Stomach (tissue), 9 donors: ENCODE data around the gene GJB6. TPM values are rescaled to one million over a fixed set of nuclear protein-coding genes. Genes with fewer than 3 reads are reported as not detected.

Experiments
- DNase-seq, 2 donors: peaks; one replicate each; pipeline versions ENCODE4 v3.0.0 to v3.0.0-alpha.2; 2013 to 2019
- H3K27ac ChIP-seq, 5 donors: fragments of 200-600 bp in 4 of 5; sonication (generic) in 4 of 5; one replicate each; pipeline ENCODE4 v1.5.1; 2013 to 2019; ENCODE audit warnings: mild to moderate bottlenecking in 1 of 5, moderate library complexity in 1 of 5
- H3K27me3 ChIP-seq, 3 donors: fragments of 200-600 bp; sonication (generic); one replicate each; pipeline ENCODE4 v1.5.1; 2017 to 2019; ENCODE audit warnings: mixed run types in 1 of 3
- H3K36me3 ChIP-seq, 4 donors: fragments of 200-600 bp; sonication (generic); 1 replicate in 3 of 4; 2 replicates in 1 of 4; pipeline ENCODE4 v1.5.1; 2016 to 2019
- H3K4me1 ChIP-seq, 4 donors: fragments of 200-600 bp; sonication (generic); one replicate each; pipeline ENCODE4 v1.5.1; 2016 to 2019
- H3K4me3 ChIP-seq, 4 donors: fragments of 200-600 bp; sonication (generic) in 3 of 4; one replicate each; pipeline ENCODE4 v1.5.1; 2016 to 2019; ENCODE audit warnings: mild to moderate bottlenecking in 1 of 4
- H3K9me3 ChIP-seq, 4 donors: fragments of 200-600 bp; sonication (generic); one replicate each; pipeline ENCODE4 v1.5.1; 2016 to 2019
- EP300 ChIP-seq: sonication (generic); formaldehyde crosslinking; IDR thresholded peaks from one replicate; pipeline ENCODE4 v1.6.1; 2017; ENCODE audit warnings: antibody characterized with exemption
- POLR2A ChIP-seq, 4 donors: fragments of 450-650 bp; IDR thresholded peaks; one replicate each; pipeline ENCODE4 v1.6.1; 2016; ENCODE audit warnings: antibody characterized with exemption in 4 of 4, control low read depth in 2 of 4, mild to moderate bottlenecking in 1 of 4, moderate library complexity in 1 of 4
- POLR2AphosphoS5 ChIP-seq, 3 donors: sonication (generic); formaldehyde crosslinking; IDR thresholded peaks; one replicate each; pipeline ENCODE4 v1.6.1; 2016; ENCODE audit warnings: antibody characterized with exemption in 3 of 3
- WGBS, 5 donors: extraction: QIAGEN DNeasy Blood & Tissue Kit in 3 of 5; methylation state at CpG; one replicate each; pipeline versions ENCODE4 v1.1.5 to v1.1.7; 2013 to 2018; 5-methylcytosine and 5-hydroxymethylcytosine counted together
- intact Hi-C: fragments of 100-400 bp; cut with DNase I; formaldehyde crosslinking; loops from one replicate; pipeline ENCODE4 v1.15.1; 2023; ENCODE audit warnings: low total_unique reads
- polyA plus RNA-seq, 3 donors: library from polyadenylated mRNA; stranded (reverse); fragments of 200-250 nt; gene quantifications; one replicate each; pipeline ENCODE4 v1.2.3, GENCODE V29; 2013
- total RNA-seq, 5 donors: library from RNA; depleted of rRNA; stranded (reverse); fragments of >200 nt; gene quantifications; one replicate each; pipeline versions ENCODE4 v1.1.0 to v1.2.3, GENCODE V29; 2014 to 2016
- TF ChIP-seq, protein P1 (sequence below), 7 experiments: fragments of 450-650 bp in 4 of 7; fragments of 200-600 bp in 3 of 7; sonication (generic) in 3 of 7; IDR thresholded peaks; one replicate each; pipeline ENCODE4 v1.5.1; 2016 to 2019; ENCODE audit warnings: antibody characterized with exemption in 7 of 7, control low read depth in 2 of 7, mild to moderate bottlenecking in 1 of 7
- donor health status: healthy with polysubstance abuse.
- donor health status: Bipolar disorder and iron deficiency.
- donor health status: healthy.

Gene GJB6
- total and polyA plus RNA-seq, 8 donors: 0.73 to 41.6 (median 1.5) TPM; not detected in 5

DNA sequence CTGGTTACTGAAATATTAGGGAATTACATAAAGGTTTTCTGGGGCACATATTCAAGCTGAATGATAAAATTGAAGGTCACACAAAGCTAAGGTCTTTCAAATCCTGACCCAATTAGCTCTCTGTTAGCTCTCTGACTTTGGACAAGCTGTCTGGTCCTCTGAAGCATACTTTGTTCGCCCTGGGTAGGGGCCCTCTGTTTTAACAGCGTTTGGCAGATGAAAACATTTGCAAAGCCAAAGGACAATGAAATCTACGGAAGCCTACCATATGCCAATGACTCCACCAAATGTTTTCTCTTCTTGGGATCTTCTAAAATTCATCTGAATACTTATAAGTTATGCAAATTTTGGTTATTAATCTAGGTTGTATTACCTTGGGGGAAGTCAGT is 56.7 kb downstream of the GJB6 start:
- Histone ChIP-seq H3K9me3 (no peaks in the 10 kb centered on the region), H3K4me3 (no peak overlapping the region), H3K36me3 (no peaks in the 10 kb centered on the region), H3K4me1 (peaks cover 0 to 28% (median 18%) of the 10 kb centered on the region in 4 donors), H3K27me3 (peaks cover 0 to 66% (median 14%) of the 10 kb centered on the region in 3 donors), H3K27ac (peak overlapping the region; percentile 37 to 85 (median 64))
- TF ChIP-seq POLR2A (IDR thresholded peaks at IDR 0.05): no peak
- TF ChIP-seq, protein P1, sequence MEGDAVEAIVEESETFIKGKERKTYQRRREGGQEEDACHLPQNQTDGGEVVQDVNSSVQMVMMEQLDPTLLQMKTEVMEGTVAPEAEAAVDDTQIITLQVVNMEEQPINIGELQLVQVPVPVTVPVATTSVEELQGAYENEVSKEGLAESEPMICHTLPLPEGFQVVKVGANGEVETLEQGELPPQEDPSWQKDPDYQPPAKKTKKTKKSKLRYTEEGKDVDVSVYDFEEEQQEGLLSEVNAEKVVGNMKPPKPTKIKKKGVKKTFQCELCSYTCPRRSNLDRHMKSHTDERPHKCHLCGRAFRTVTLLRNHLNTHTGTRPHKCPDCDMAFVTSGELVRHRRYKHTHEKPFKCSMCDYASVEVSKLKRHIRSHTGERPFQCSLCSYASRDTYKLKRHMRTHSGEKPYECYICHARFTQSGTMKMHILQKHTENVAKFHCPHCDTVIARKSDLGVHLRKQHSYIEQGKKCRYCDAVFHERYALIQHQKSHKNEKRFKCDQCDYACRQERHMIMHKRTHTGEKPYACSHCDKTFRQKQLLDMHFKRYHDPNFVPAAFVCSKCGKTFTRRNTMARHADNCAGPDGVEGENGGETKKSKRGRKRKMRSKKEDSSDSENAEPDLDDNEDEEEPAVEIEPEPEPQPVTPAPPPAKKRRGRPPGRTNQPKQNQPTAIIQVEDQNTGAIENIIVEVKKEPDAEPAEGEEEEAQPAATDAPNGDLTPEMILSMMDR (IDR thresholded peaks at IDR 0.05): no peak
- no peak for TF ChIP-seq POLR2AphosphoS5 (IDR thresholded peaks at IDR 0.05)
- TF ChIP-seq EP300: no peak
- WGBS, 5 donors: 70 to 87% (median 77%) methylated on average over 3 of the region's 3 CpGs
- intact Hi-C loops: no loop called here
- no peak for DNase-seq

DNA sequence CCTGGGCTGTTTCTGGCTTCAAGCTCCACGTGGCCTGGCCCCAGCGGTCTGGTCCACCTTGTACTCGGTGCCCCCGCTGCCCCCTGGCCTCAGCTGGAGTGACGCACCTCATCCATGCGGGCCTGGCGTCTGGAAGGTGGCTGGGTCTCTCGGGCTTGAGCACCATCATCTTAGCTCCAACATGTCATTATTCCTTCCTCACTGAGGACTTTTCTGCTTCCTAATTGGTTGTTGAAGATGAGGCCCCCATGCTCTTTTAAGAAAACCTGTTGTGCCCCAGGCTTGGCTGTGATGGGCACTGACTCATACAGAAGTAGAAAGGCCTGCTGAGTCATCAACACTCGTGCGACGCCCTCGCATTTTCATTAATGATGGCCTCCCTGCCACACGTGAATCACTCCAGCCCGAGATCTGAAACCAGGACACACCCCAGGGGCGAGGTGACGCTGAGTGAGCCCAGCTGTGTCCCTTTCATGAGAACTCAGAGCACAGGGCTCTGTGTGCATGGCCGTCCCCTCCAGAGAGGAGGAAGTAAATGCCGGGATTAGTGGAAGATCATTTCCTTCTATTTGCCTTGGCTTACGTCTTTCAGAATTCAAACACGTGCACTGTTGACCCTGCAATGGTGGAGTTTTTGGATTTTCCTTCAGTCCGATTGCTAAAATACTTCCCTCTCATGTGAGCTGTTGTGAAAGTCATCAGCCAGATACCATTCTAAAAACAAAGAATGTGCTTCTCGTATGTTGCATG is 57.3 kb downstream of the GJB6 start:
- Histone ChIP-seq H3K27ac (peak overlapping the region in 4 of 5 donors; percentile 37 to 85 (median 68)), H3K36me3 (no peaks in the 10 kb centered on the region), H3K4me3 (no peak overlapping the region), H3K27me3 (peaks cover 0 to 63% (median 14%) of the 10 kb centered on the region in 3 donors), H3K4me1 (peaks cover 0 to 28% (median 18%) of the 10 kb centered on the region in 4 donors), H3K9me3 (no peaks in the 10 kb centered on the region)
- TF ChIP-seq EP300 (no peak), POLR2AphosphoS5 (IDR thresholded peaks at IDR 0.05) (peak in 2 of 3 donors; percentile 71 to 90)
- peak; percentile 89 to 95 for DNase-seq
- intact Hi-C loops: no loop called here
- 21 to 38% (median 35%) methylated on average over 18 to 22 of the region's 22 CpGs for WGBS, 5 donors

DNA sequence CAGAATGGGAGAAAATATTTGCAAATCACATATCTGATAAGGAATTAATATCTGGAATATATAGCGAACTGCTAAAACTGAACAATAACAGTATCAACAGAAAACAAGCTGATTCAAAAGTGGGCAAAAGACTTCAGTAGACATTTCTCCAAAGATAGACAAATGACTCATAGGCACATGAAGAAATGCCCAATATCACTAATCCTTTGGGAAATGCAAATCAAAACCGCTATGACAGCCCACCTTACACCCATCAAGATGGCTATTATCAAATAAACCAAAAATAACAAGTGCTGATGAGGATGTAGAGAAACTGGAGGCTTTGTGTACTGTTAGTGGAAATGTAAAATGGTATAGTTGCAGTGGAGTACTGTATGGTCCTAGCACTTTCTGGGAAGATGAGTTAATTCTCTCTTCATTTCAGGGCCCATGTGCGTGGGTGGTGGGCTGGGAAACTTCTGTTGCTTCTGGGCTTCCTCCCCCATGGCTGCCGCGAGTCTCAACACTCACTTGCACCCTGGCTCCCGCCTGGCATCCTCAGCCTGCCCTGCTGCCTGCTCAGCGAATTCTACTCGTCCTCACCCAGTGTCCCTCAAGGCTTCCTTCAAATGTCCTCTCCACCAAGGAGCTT is 58.9 kb downstream of the GJB6 start:
- no peaks in the 10 kb centered on the region for H3K36me3 ChIP-seq
- peaks cover 0 to 60% (median 14%) of the 10 kb centered on the region in 3 donors for H3K27me3 ChIP-seq
- no peak overlapping the region for H3K4me3 ChIP-seq
- H3K27ac ChIP-seq: no peak overlapping the region
- intact Hi-C loops: no loop called here
- no peak for TF ChIP-seq POLR2A (IDR thresholded peaks at IDR 0.05)
- TF ChIP-seq, protein P1 (IDR thresholded peaks at IDR 0.05): no peak
- TF ChIP-seq POLR2AphosphoS5 (IDR thresholded peaks at IDR 0.05): no peak
- TF ChIP-seq EP300: no peak
- no peaks in the 10 kb centered on the region for H3K9me3 ChIP-seq
- H3K4me1 ChIP-seq: peaks cover 0 to 28% (median 18%) of the 10 kb centered on the region in 4 donors
- DNase-seq: no peak
- 83 to 89% (median 87%) methylated on average over 8 of the region's 8 CpGs for WGBS, 5 donors

Other genes starting within 250 kb of the GJB6 start
- under 1 TPM in 1 of 5 donors, not detected in 4; 0.14 TPM for gene GJA3, start 71.3 kb downstream of the GJB6 start, total RNA-seq
- under 1 TPM in 1 of 3 donors, not detected in 2; 0.13 TPM for gene GJA3, start 71.3 kb downstream of the GJB6 start, polyA plus RNA-seq
- 10 to 100 TPM in 1 of 5 donors, 1 to 10 TPM in 2, under 1 TPM in 1, not detected in 1; 0.58 to 10.4 (median 3.0) TPM for gene GJB2, start 39.4 kb downstream of the GJB6 start, total RNA-seq
- gene GJB2, start 39.4 kb downstream of the GJB6 start, polyA plus RNA-seq: 100 to 1,000 TPM in 1 of 3 donors, 1 to 10 TPM in 1, under 1 TPM in 1; 0.76 to 102 (median 2.3) TPM